Suprapubic skin (tissue), 4 donors: Measurements from ENCODE around the gene APEX1.

Experiments used
- EP300 ChIP-seq: sonication (generic); formaldehyde crosslinking; IDR thresholded peaks from one replicate; pipeline ENCODE4 v1.6.1; 2017; ENCODE audit warnings: antibody characterized with exemption
- POLR2A ChIP-seq, 2 donors: fragments of 450-650 bp; IDR thresholded peaks; one replicate each; pipeline ENCODE4 v1.6.1; 2017; ENCODE audit warnings: antibody characterized with exemption in 2 of 2, mild to moderate bottlenecking in 2 of 2, moderate library complexity in 2 of 2
- POLR2AphosphoS5 ChIP-seq, 3 donors: sonication (generic); formaldehyde crosslinking; IDR thresholded peaks; one replicate each; pipeline ENCODE4 v1.6.1; 2017; ENCODE audit warnings: antibody characterized with exemption in 3 of 3
- TF ChIP-seq, protein P1 (sequence below), 2 donors: fragments of 200-600 bp in 1 of 2; fragments of 450-650 bp in 1 of 2; sonication (generic) in 1 of 2; IDR thresholded peaks; one replicate each; pipeline ENCODE4 v1.5.1; 2016 to 2019; ENCODE audit warnings: antibody characterized with exemption in 2 of 2, mild to moderate bottlenecking in 1 of 2, moderate library complexity in 1 of 2

DNA sequence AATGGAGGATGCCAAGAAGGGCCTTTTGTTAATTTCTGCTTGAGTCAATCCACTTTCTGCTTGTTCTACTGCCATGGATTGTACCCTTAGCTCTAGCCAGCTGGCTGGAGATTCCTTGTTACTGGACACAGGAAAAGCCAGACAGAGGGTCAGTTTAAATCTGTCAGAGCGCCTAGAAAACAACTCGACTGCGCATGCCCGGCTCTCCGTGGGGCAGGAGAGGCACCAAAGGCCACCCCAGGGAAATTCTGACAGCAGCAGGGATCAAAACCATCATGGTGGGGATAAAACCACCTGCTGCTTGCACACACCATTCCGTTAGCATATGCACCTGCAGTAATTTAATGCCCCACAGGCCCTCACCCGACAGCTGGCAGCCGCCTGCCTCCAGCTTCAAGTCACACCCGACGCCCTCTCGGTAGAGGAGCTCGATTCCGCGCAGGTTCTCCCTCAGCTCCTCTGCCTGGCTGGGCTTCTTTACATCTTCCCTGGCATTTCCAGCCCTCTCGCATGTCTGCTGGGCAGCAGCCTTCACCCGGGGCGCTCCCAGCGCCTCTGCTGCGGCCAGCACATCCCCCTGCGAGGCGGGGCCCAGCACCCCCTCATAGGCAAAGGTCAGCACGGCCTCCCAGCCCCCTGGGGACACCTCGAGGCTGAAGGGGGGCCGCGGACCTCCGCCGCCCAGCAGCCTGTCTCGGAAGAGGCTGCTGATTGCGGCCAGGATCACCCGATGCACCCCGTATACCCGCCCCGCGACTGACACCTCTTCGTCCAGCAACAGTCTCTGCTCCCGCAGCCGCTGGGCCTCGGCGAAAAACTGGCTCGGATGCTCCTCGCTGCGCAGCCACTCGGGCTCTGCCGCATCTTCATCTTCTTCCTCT, 20.1 kb upstream of the APEX1 start:
- TF ChIP-seq POLR2A (IDR thresholded peaks at IDR 0.05), result no peak
- TF ChIP-seq, protein P1, sequence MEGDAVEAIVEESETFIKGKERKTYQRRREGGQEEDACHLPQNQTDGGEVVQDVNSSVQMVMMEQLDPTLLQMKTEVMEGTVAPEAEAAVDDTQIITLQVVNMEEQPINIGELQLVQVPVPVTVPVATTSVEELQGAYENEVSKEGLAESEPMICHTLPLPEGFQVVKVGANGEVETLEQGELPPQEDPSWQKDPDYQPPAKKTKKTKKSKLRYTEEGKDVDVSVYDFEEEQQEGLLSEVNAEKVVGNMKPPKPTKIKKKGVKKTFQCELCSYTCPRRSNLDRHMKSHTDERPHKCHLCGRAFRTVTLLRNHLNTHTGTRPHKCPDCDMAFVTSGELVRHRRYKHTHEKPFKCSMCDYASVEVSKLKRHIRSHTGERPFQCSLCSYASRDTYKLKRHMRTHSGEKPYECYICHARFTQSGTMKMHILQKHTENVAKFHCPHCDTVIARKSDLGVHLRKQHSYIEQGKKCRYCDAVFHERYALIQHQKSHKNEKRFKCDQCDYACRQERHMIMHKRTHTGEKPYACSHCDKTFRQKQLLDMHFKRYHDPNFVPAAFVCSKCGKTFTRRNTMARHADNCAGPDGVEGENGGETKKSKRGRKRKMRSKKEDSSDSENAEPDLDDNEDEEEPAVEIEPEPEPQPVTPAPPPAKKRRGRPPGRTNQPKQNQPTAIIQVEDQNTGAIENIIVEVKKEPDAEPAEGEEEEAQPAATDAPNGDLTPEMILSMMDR (IDR thresholded peaks at IDR 0.05), result no peak
- no peak for TF ChIP-seq EP300
- no peak for TF ChIP-seq POLR2AphosphoS5 (IDR thresholded peaks at IDR 0.05)
